IMR-90 (cell line): ENCODE data around the gene KLK11. TPM values are rescaled to one million over a fixed set of nuclear protein-coding genes. Genes with fewer than 3 reads are reported as not detected.

Experiments used
- ATAC-seq: fragments of 200-7000 bp; cut with Tn5 transposase; 2 replicates; pipeline ENCODE4 v1.9.1; 2020; ENCODE audit warnings: low read depth, mild to moderate bottlenecking, moderate library complexity
- BruUV-seq: library from RNA; stranded (reverse); fragments of 400-500 nt; replicated peaks from 2 replicates; lab custom pipeline; 2021; lab: Mats Ljungman, UMichigan
- CTCF ChIA-PET: fragments of 300-600 bp; formaldehyde crosslinking; extraction: SDS; loops from one replicate; lab custom pipeline; 2021; ENCODE audit warnings: antibody characterized with exemption; lab: Yijun Ruan, JAX
- POLR2A ChIA-PET: fragments of 300-600 bp; sonication (Branson Sonifier 250); formaldehyde crosslinking; loops from one replicate; lab custom pipeline; 2022; ENCODE audit warnings: antibody characterized with exemption; ENCODE audit not compliant: unreplicated experiment; lab: Charles Lee
- DNase-seq: peaks from one replicate; pipeline ENCODE4 v3.0.0; 2013
- H2AFZ ChIP-seq: replicated peaks from 2 replicates; pipeline ENCODE3; 2013; ENCODE audit warnings: low read length, mild to moderate bottlenecking; ENCODE audit not compliant: poor library complexity
- H2AK5ac ChIP-seq: 2 replicates; pipeline ENCODE4 v1.6.1; 2013; ENCODE audit warnings: low read depth, low read length, inconsistent platforms
- H2AK9ac ChIP-seq: replicated peaks from 2 replicates; pipeline ENCODE3; 2013; ENCODE audit warnings: mild to moderate bottlenecking, low read depth, low read length, moderate library complexity; ENCODE audit not compliant: poor library complexity
- H2BK120ac ChIP-seq: 2 replicates; pipeline ENCODE4 v1.6.1; 2013; ENCODE audit warnings: low read depth, low read length, inconsistent platforms
- H2BK15ac ChIP-seq: 3 replicates; pipeline ENCODE4 v1.6.1; 2013; ENCODE audit warnings: low read depth, low read length, inconsistent platforms
- H2BK20ac ChIP-seq: 2 replicates; pipeline ENCODE4 v1.6.1; 2013; ENCODE audit warnings: low read depth, mild to moderate bottlenecking, inconsistent platforms, low read length, moderate library complexity
- H2BK5ac ChIP-seq: 2 replicates; pipeline ENCODE4 v1.6.1; 2013; ENCODE audit warnings: mild to moderate bottlenecking, low read depth, low read length, inconsistent platforms; ENCODE audit not compliant: poor library complexity, severe bottlenecking
- H3K14ac ChIP-seq: replicated peaks from 2 replicates; pipeline ENCODE4 v1.6.1; 2013; ENCODE audit warnings: low read depth, low read length, inconsistent platforms
- H3K18ac ChIP-seq: 2 replicates; pipeline ENCODE4 v1.6.1; 2013; ENCODE audit warnings: low read depth, low read length, control low read depth
- H3K23ac ChIP-seq: 2 replicates; pipeline ENCODE4 v1.6.1; 2013; ENCODE audit warnings: low read depth, low read length, inconsistent platforms
- H3K27ac ChIP-seq: 2 replicates; pipeline ENCODE4 v1.5.1; 2013; ENCODE audit warnings: mild to moderate bottlenecking, control low read depth, low read length; ENCODE audit not compliant: insufficient read depth
- H3K27me3 ChIP-seq: 2 replicates; pipeline ENCODE4 v1.6.1; 2013; ENCODE audit warnings: low read length; ENCODE audit not compliant: control insufficient read depth, insufficient read depth
- H3K36me3 ChIP-seq: 2 replicates; pipeline ENCODE4 v1.6.1; 2013; ENCODE audit warnings: low read length, mixed read lengths; ENCODE audit not compliant: control insufficient read depth, insufficient read depth
- H3K4ac ChIP-seq: 2 replicates; pipeline ENCODE4 v1.6.1; 2013; ENCODE audit warnings: low read depth, low read length, inconsistent platforms
- H3K4me1 ChIP-seq: 2 replicates; pipeline ENCODE4 v1.6.1; 2013; ENCODE audit warnings: low read length, mixed read lengths; ENCODE audit not compliant: control insufficient read depth, insufficient read depth
- H3K4me2 ChIP-seq: 2 replicates; pipeline ENCODE4 v1.6.1; 2013; ENCODE audit warnings: low read depth, mild to moderate bottlenecking, control low read depth, low read length, moderate library complexity
- H3K4me3 ChIP-seq: 2 replicates; pipeline ENCODE4 v1.5.1; 2013; ENCODE audit warnings: low read depth, mild to moderate bottlenecking, control low read depth, low read length, moderate library complexity; ENCODE audit not compliant: insufficient read depth
- H3K56ac ChIP-seq: 2 replicates; pipeline ENCODE4 v1.6.1; 2013; ENCODE audit warnings: low read length, inconsistent platforms; ENCODE audit not compliant: insufficient read depth; ENCODE audit errors: extremely low read depth
- H3K79me1 ChIP-seq, 2 experiments: 2 replicates each; pipeline ENCODE4 v1.6.1; 2013; ENCODE audit warnings: low read length in 2 of 2, inconsistent platforms in 1 of 2, low read depth in 1 of 2
- H3K9ac ChIP-seq: 2 replicates; pipeline ENCODE4 v1.6.1; 2013; ENCODE audit warnings: low read depth, low read length, control low read depth
- H3K9me1 ChIP-seq: 2 replicates; pipeline ENCODE4 v1.6.1; 2013; ENCODE audit warnings: low read length, inconsistent platforms; ENCODE audit not compliant: insufficient read depth
- H3K9me3 ChIP-seq: 2 replicates; pipeline ENCODE4 v1.6.1; 2013; ENCODE audit warnings: low read length; ENCODE audit not compliant: control insufficient read depth, insufficient read depth
- H4K20me1 ChIP-seq: 2 replicates; pipeline ENCODE4 v1.6.1; 2013; ENCODE audit warnings: low read length, inconsistent platforms; ENCODE audit not compliant: insufficient read depth
- H4K5ac ChIP-seq: 2 replicates; pipeline ENCODE4 v1.6.1; 2013; ENCODE audit warnings: mild to moderate bottlenecking, low read depth, low read length, control low read depth
- H4K8ac ChIP-seq, 2 experiments: 2 replicates each; pipeline ENCODE4 v1.6.1; 2013; ENCODE audit warnings: low read depth in 2 of 2, low read length in 2 of 2, control low read depth in 1 of 2, inconsistent platforms in 1 of 2
- H4K91ac ChIP-seq: 2 replicates; pipeline ENCODE4 v1.6.1; 2013; ENCODE audit warnings: low read depth, low read length, inconsistent platforms; ENCODE audit not compliant: insufficient read depth
- BHLHE40 ChIP-seq: fragments of 150-350 bp; IDR thresholded peaks from 2 replicates; pipeline ENCODE4 v1.6.1; 2016; ENCODE audit warnings: mild to moderate bottlenecking, low read depth, low read length
- CEBPB ChIP-seq: IDR thresholded peaks from 2 replicates; pipeline ENCODE4 v1.6.1; 2012; ENCODE audit warnings: low read depth, low read length, improper control_type of control experiment
- CHD1 ChIP-seq: IDR thresholded peaks from 2 replicates; pipeline ENCODE4 v1.6.1; 2012; ENCODE audit warnings: low read depth, low read length, improper control_type of control experiment
- FOS ChIP-seq: fragments of 150-350 bp; IDR thresholded peaks from 2 replicates; pipeline ENCODE4 v1.6.1; 2016; ENCODE audit warnings: low read depth, low read length
- MAFK ChIP-seq: IDR thresholded peaks from 2 replicates; pipeline ENCODE4 v1.6.1; 2012; ENCODE audit warnings: low read depth, low read length, improper control_type of control experiment
- MAZ ChIP-seq: IDR thresholded peaks from 2 replicates; pipeline ENCODE4 v1.6.1; 2012; ENCODE audit warnings: low read depth, mild to moderate bottlenecking, low read length, improper control_type of control experiment, moderate library complexity, borderline replicate concordance
- MXI1 ChIP-seq: IDR thresholded peaks from 2 replicates; pipeline ENCODE4 v1.6.1; 2012; ENCODE audit warnings: low read depth, mild to moderate bottlenecking, low read length, moderate library complexity, borderline replicate concordance
- NFE2L2 ChIP-seq: fragments of 150-350 bp; IDR thresholded peaks from 2 replicates; pipeline ENCODE4 v1.6.1; 2016; ENCODE audit warnings: low read depth, mild to moderate bottlenecking, low read length
- POLR2A ChIP-seq: IDR thresholded peaks from 2 replicates; pipeline ENCODE4 v1.6.1; 2012; ENCODE audit warnings: mild to moderate bottlenecking, low read depth, low read length
- RAD21 ChIP-seq: IDR thresholded peaks from 2 replicates; pipeline ENCODE4 v1.6.1; 2012; ENCODE audit warnings: low read length, improper control_type of control experiment
- RCOR1 ChIP-seq: IDR thresholded peaks from 2 replicates; pipeline ENCODE4 v1.6.1; 2012; ENCODE audit warnings: mild to moderate bottlenecking, low read length, improper control_type of control experiment; ENCODE audit not compliant: insufficient replicate concordance
- RFX5 ChIP-seq: IDR thresholded peaks from 2 replicates; pipeline ENCODE4 v1.8.0; 2012; ENCODE audit warnings: low read depth, mild to moderate bottlenecking, low read length, moderate library complexity
- SMC3 ChIP-seq: fragments of 150-350 bp; IDR thresholded peaks from 2 replicates; pipeline ENCODE4 v1.6.1; 2016; ENCODE audit warnings: low read depth, mild to moderate bottlenecking, antibody characterized with exemption, low read length, moderate library complexity
- WGBS, 2 experiments: methylation state at CpG; one replicate each; pipeline versions ENCODE4 v1.1.5 to v1.1.7; 2013; ENCODE audit warnings: missing lambda C conversion rate in 2 of 2; ENCODE audit not compliant: insufficient read length in 1 of 2; ENCODE audit errors: extremely low coverage in 2 of 2; 5-methylcytosine and 5-hydroxymethylcytosine counted together
- dilution Hi-C: fragments of 300-500 bp; cut with HindIII; formaldehyde crosslinking; loops from one replicate; pipeline ENCODE4 v1.14.3; 2018; ENCODE audit warnings: low sequenced_read_pairs; ENCODE audit not compliant: unreplicated experiment
- in situ Hi-C: fragments of 300-500 bp; cut with MboI; formaldehyde crosslinking; loops from 3 replicates; pipeline ENCODE4 v1.14.3; 2019; ENCODE audit warnings: low sequenced_read_pairs, inconsistent platforms, mixed read lengths
- intact Hi-C: fragments of 100-400 bp; cut with micrococcal nuclease; formaldehyde crosslinking; loops from 2 replicates; pipeline ENCODE4 v1.10.0; 2022
- polyA plus RNA-seq, 3 experiments: library from polyadenylated mRNA; depleted of rRNA; stranded (reverse); fragments of >200 nt; gene quantifications; 2 replicates each; pipeline ENCODE4 v1.2.3, GENCODE V29; 2012; ENCODE audit warnings: low replicate concordance in 1 of 3
- total RNA-seq: library from RNA; depleted of rRNA; stranded (reverse); fragments of >200 nt; gene quantifications from 2 replicates; pipeline ENCODE4 v1.2.3, GENCODE V29; 2012
- TF ChIP-seq, protein P1 (sequence below): fragments of 150-350 bp; IDR thresholded peaks from 2 replicates; pipeline ENCODE4 v1.6.1; 2017; ENCODE audit warnings: mild to moderate bottlenecking, antibody characterized with exemption, low read length, low read depth
- TF ChIP-seq, protein P2 (sequence below): fragments of 150-350 bp; IDR thresholded peaks from 2 replicates; pipeline ENCODE4 v1.6.1; 2016; ENCODE audit warnings: low read depth, mild to moderate bottlenecking, low read length, moderate library complexity, borderline replicate concordance
- TF ChIP-seq, protein P3 (sequence below): conservative IDR thresholded peaks from 2 replicates; pipeline ENCODE4 v1.5.1; 2012; ENCODE audit warnings: mild to moderate bottlenecking, low read depth, low read length, improper control_type of control experiment

The KLK11 gene
- total and polyA plus RNA-seq, 2 of the 4 experiments (the other 2 are of a cell fraction): not detected

DNA sequence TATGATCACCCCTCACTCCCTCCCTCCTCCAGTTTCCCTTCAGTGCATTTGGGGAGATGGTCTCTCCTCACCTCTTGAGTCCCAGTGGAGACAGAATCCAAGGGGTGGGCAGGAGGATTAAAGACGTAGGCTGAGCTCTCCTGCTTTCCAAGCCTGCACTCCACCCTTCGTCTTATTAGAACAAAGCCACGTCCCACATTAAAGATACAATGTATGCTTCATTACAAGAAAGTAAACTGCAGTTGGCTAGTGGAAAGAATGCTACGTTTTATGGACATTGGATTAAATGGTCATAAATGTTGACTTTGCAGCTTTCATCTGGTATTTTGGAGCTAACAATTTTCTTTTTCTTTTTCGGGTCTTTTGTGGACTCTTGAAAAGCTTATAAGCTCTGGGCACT lies 1.5 kb upstream of the KLK11 start:
- intact Hi-C loops (no loop called here), in situ Hi-C loops (no loop called here), dilution Hi-C loops (no loop called here)
- no peak overlapping the region for H3K4me3 ChIP-seq
- H3K4ac ChIP-seq: no peak overlapping the region
- no peak overlapping the region for H2BK120ac ChIP-seq
- no peak overlapping the region for H3K23ac ChIP-seq
- no TSS peak for BruUV-seq
- H2BK5ac ChIP-seq: no peak overlapping the region
- H3K18ac ChIP-seq: no peak overlapping the region
- no peak overlapping the region for H4K8ac ChIP-seq
- no peak overlapping the region for H2AK5ac ChIP-seq
- no peak overlapping the region for H3K14ac ChIP-seq
- H3K79me1 ChIP-seq: no peaks in the 10 kb centered on the region
- H4K20me1 ChIP-seq: no peaks in the 10 kb centered on the region
- H3K9ac ChIP-seq: no peak overlapping the region
- no peak overlapping the region for H2AK9ac ChIP-seq
- no peak overlapping the region for H3K4me2 ChIP-seq
- ChIA-PET POLR2A (no interaction called here), CTCF (no interaction called here)
- no peak overlapping the region for H2BK15ac ChIP-seq
- no peaks in the 10 kb centered on the region for H3K4me1 ChIP-seq
- H3K9me3 ChIP-seq: peaks cover 6% of the 10 kb centered on the region; the same call in 1 of the 2 replicates
- H3K56ac ChIP-seq: no peak overlapping the region
- no peak overlapping the region for H2BK20ac ChIP-seq
- no CpG with 5 or more reads among the region's 5 CpGs for WGBS, 2 experiments
- ATAC-seq (no peak), DNase-seq (no peak)
- H4K5ac ChIP-seq: no peak overlapping the region
- no peak for TF ChIP-seq MAFK
- TF ChIP-seq, protein P1, sequence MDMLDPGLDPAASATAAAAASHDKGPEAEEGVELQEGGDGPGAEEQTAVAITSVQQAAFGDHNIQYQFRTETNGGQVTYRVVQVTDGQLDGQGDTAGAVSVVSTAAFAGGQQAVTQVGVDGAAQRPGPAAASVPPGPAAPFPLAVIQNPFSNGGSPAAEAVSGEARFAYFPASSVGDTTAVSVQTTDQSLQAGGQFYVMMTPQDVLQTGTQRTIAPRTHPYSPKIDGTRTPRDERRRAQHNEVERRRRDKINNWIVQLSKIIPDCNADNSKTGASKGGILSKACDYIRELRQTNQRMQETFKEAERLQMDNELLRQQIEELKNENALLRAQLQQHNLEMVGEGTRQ: no peak
- no peak for TF ChIP-seq FOS
- TF ChIP-seq RFX5: no peak
- TF ChIP-seq RCOR1: no peak
- no peak for TF ChIP-seq CHD1
- no peak for TF ChIP-seq NFE2L2
- TF ChIP-seq MXI1: no peak
- TF ChIP-seq, protein P2, sequence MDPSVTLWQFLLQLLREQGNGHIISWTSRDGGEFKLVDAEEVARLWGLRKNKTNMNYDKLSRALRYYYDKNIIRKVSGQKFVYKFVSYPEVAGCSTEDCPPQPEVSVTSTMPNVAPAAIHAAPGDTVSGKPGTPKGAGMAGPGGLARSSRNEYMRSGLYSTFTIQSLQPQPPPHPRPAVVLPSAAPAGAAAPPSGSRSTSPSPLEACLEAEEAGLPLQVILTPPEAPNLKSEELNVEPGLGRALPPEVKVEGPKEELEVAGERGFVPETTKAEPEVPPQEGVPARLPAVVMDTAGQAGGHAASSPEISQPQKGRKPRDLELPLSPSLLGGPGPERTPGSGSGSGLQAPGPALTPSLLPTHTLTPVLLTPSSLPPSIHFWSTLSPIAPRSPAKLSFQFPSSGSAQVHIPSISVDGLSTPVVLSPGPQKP: no peak
- TF ChIP-seq POLR2A: no peak
- TF ChIP-seq, protein P3, sequence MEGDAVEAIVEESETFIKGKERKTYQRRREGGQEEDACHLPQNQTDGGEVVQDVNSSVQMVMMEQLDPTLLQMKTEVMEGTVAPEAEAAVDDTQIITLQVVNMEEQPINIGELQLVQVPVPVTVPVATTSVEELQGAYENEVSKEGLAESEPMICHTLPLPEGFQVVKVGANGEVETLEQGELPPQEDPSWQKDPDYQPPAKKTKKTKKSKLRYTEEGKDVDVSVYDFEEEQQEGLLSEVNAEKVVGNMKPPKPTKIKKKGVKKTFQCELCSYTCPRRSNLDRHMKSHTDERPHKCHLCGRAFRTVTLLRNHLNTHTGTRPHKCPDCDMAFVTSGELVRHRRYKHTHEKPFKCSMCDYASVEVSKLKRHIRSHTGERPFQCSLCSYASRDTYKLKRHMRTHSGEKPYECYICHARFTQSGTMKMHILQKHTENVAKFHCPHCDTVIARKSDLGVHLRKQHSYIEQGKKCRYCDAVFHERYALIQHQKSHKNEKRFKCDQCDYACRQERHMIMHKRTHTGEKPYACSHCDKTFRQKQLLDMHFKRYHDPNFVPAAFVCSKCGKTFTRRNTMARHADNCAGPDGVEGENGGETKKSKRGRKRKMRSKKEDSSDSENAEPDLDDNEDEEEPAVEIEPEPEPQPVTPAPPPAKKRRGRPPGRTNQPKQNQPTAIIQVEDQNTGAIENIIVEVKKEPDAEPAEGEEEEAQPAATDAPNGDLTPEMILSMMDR: no peak
- no peak for TF ChIP-seq BHLHE40
- no peak for TF ChIP-seq MAZ
- TF ChIP-seq RAD21: no peak
- TF ChIP-seq SMC3: no peak
- no peak for TF ChIP-seq CEBPB
- no peaks in the 10 kb centered on the region for H3K27me3 ChIP-seq
- H3K9me1 ChIP-seq: no peaks in the 10 kb centered on the region
- no peak overlapping the region for H4K91ac ChIP-seq
- H3K27ac ChIP-seq: no peak overlapping the region
- H3K36me3 ChIP-seq: no peaks in the 10 kb centered on the region
- H2AFZ ChIP-seq: no peak overlapping the region
